NCI-H460 (cell line): ENCODE measurements around the gene AFMID. TPM values are rescaled to one million over a fixed set of nuclear protein-coding genes. Genes with fewer than 3 reads are reported as not detected.
A peak's percentile ranks its signal among the peaks of the same experiment; 100 is the strongest.

Source experiments
- DNase-seq: peaks from one replicate; pipeline ENCODE4 v3.0.0-alpha.2; 2016; ENCODE audit warnings: low read depth; ENCODE audit errors: extremely low read depth
- total RNA-seq: library from RNA; depleted of rRNA; stranded (reverse); fragments of >200 nt; shearing (Covaris generic); gene quantifications from 2 replicates; pipeline ENCODE4 v1.2.3, GENCODE V29; 2014

The AFMID gene
- total RNA-seq, 1 experiment from 2014 or later: 75.6 TPM

- no peak for DNase-seq
These were observed 49.4 kb downstream of the AFMID start for GRCh38 chr17:78236362-78237127.

GRCh38 chr17:78237401-78238012 is 50.3 kb downstream of the AFMID start:
- no peak for DNase-seq

GRCh38 chr17:78238823-78239488 is 51.8 kb downstream of the AFMID start:
- DNase-seq: no peak

GRCh38 chr17:78239489-78239931 is 52.3 kb downstream of the AFMID start:
- DNase-seq: no peak

GRCh38 chr17:78240012-78240655 is 53.0 kb downstream of the AFMID start:
- no peak for DNase-seq

- DNase-seq: no peak
These were observed 53.7 kb downstream of the AFMID start for GRCh38 chr17:78240839-78241238.

- DNase-seq: peak; percentile 16
These were observed 54.3 kb downstream of the AFMID start for GRCh38 chr17:78241277-78242023.

GRCh38 chr17:78242024-78242742 is 55.0 kb downstream of the AFMID start:
- DNase-seq: no peak

- no peak for DNase-seq
These were observed 60.1 kb downstream of the AFMID start for GRCh38 chr17:78247304-78247703.

- DNase-seq: no peak
These were observed 61.1 kb downstream of the AFMID start for GRCh38 chr17:78248051-78248914.

- no peak for DNase-seq
These were observed 62.1 kb downstream of the AFMID start for GRCh38 chr17:78249074-78249817.

GRCh38 chr17:78249818-78250806 is 63.0 kb downstream of the AFMID start:
- no peak for DNase-seq

- DNase-seq: peak; percentile 86
These were observed 64.0 kb downstream of the AFMID start for GRCh38 chr17:78250891-78251772.

GRCh38 chr17:78251773-78252103 is 64.6 kb downstream of the AFMID start:
- no peak for DNase-seq

GRCh38 chr17:78252111-78252634 is 65.0 kb downstream of the AFMID start:
- no peak for DNase-seq
